OCI-LY3 (cell line): Measurements from ENCODE around the gene CYSRT1.

Experiments
- EZH2phosphoT487 ChIP-seq: fragments of 200-600 bp; shearing (Covaris generic); IDR thresholded peaks from 2 replicates; pipeline ENCODE4 v1.6.1; 2018; ENCODE audit warnings: antibody characterized with exemption, mixed run types, low read depth
- TF ChIP-seq, protein P1 (sequence below): fragments of 200-600, 300-600 bp; sonication (generic); IDR thresholded peaks from 2 replicates; pipeline ENCODE4 v1.5.1; 2014; ENCODE audit warnings: antibody characterized with exemption, low read length, low read depth

DNA sequence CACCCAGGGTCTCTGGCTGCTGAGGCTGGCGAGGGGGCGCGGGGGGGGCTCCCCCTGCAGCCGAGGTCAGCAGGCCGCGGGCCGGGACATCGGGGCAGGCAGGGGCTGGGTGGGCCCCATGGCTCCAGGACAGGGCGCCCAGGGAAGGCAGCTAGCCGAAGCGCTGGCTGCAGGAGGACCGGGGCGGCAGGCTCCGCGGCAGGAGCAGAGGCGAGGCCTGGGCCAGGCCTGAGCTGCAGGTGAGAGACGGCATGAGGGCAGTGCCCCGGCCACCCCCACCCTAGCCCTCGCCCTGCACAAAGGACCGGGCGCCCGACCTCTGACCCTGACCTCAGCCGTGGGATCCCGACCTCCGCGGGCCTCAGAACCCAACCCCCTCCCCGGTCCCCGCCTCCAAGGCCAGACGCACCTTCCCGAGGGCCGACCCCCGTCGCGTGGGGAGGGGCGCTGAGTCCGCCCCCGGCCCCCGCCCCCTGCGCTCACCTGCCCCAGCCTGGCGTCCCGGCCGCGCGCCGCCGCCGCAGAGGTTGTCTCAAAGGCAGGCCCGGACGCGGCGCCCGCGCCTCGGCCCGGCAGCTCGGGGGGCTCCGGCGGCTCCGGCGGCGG lies 3.4 kb upstream of the CYSRT1 start:
- TF ChIP-seq, protein P1, sequence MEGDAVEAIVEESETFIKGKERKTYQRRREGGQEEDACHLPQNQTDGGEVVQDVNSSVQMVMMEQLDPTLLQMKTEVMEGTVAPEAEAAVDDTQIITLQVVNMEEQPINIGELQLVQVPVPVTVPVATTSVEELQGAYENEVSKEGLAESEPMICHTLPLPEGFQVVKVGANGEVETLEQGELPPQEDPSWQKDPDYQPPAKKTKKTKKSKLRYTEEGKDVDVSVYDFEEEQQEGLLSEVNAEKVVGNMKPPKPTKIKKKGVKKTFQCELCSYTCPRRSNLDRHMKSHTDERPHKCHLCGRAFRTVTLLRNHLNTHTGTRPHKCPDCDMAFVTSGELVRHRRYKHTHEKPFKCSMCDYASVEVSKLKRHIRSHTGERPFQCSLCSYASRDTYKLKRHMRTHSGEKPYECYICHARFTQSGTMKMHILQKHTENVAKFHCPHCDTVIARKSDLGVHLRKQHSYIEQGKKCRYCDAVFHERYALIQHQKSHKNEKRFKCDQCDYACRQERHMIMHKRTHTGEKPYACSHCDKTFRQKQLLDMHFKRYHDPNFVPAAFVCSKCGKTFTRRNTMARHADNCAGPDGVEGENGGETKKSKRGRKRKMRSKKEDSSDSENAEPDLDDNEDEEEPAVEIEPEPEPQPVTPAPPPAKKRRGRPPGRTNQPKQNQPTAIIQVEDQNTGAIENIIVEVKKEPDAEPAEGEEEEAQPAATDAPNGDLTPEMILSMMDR, result no peak
- no peak for TF ChIP-seq EZH2phosphoT487
